WTC11 (cell line): ENCODE measurements around the gene TEKT1.

Source experiments
- ATF6 ChIP-seq: sonication (generic); formaldehyde crosslinking; IDR thresholded peaks from 2 replicates; pipeline ENCODE4 v1.8.1; 2023; ENCODE audit warnings: mild to moderate bottlenecking, missing genetic modification reagents
- CBFB ChIP-seq: sonication (generic); formaldehyde crosslinking; IDR thresholded peaks from 2 replicates; pipeline ENCODE4 v1.8.1; 2022; ENCODE audit warnings: mild to moderate bottlenecking, low read depth, missing genetic modification reagents
- CREM ChIP-seq: sonication (generic); formaldehyde crosslinking; IDR thresholded peaks from 2 replicates; pipeline ENCODE4 v1.8.1; 2022; ENCODE audit warnings: mild to moderate bottlenecking, missing genetic modification reagents, moderate library complexity
- CTCF ChIP-seq: fragments of 200-600 bp; IDR thresholded peaks from 2 replicates; pipeline ENCODE4 v1.8.0; 2022; ENCODE audit warnings: antibody characterized with exemption
- JUN ChIP-seq: sonication (generic); formaldehyde crosslinking; IDR thresholded peaks from 2 replicates; pipeline ENCODE4 v1.8.0; 2023; ENCODE audit warnings: mild to moderate bottlenecking, missing genetic modification reagents
- MXD4 ChIP-seq: fragments of 250-450 bp; sonication (Bioruptor Pico); IDR thresholded peaks from 2 replicates; pipeline ENCODE4 v1.8.0; 2021; ENCODE audit warnings: mild to moderate bottlenecking, moderate library complexity, borderline replicate concordance

GRCh38 chr17:6870841-6871240, 39.3 kb upstream of the TEKT1 start:
- TF ChIP-seq CTCF = no peak
- no peak for TF ChIP-seq JUN (CRISPR knock-in tag)
- TF ChIP-seq ATF6 (CRISPR knock-in tag) = no peak
- no peak for TF ChIP-seq MXD4 (CRISPR knock-in tag)
- TF ChIP-seq CREM = no peak
- no peak for TF ChIP-seq CBFB (CRISPR knock-in tag)
